GM15510 (cell line): ENCODE data around the gene RABGAP1L.

Experiments
- POLR2A ChIP-seq: IDR thresholded peaks from 3 replicates; pipeline ENCODE4 v1.6.1; 2011; ENCODE audit warnings: borderline replicate concordance; ENCODE audit not compliant: insufficient read length; ENCODE audit errors: extremely low read depth

Gene RABGAP1L

DNA sequence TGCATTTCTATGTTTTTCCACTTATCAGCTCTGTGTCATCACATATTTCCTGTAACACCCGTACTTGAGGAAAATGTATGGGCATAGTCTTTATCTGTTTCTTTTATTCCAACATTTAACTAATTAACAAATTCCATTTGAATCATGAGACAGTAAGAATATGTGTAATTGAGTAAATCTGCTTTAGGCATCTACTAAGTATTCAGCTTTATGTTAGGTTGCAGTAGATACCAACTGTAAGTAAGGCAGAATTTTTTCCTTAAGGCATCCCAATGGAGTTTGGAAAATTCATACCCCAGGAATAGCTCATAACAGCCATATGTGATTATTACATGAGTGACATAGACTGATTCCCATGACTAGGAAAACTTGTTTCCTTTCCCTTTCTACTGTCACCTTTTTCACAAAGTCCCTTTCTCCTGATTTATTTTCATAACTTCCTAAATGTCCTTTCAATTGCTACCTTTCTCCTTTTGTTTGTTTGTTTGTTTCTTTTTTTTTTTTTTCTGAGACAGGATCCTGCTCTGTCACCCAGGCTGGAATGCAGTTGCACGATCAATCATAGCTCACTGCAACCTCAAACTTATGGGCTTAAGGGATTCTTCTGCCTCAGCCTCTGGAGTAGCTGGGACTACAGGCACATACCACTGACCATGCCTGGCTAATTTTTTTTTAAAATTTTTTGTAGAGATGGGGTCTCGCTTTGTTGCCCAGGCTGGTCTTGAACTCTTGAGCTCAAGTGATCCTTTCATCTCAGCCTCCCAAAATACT, 780.6 kb downstream of the RABGAP1L start:
- no peak for TF ChIP-seq POLR2A

DNA sequence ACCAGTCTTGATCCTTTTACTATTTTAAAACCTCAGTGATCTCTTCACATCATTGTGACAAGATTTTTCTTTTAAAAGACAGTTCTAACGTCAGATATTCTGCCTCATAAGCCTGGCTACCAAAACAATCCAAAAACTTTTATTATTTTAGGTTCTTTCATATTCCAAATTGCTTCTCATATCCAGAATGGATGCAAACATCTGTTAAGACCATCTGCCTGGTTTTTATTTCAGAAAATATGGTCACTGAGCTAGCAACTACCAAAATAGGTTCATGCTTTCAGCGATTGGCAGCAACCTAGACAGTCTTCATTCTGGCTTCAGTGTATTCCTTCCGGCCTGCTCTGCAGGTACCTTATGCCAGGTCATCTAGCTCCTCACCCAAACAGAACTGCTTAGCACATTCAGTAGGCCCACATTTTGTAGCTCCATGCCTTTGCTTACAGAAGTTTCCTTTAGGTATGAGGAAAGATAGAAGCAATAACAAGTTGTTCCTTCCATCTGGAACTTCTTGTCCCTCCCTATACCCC, 781.4 kb downstream of the RABGAP1L start:
- TF ChIP-seq POLR2A: no peak

DNA sequence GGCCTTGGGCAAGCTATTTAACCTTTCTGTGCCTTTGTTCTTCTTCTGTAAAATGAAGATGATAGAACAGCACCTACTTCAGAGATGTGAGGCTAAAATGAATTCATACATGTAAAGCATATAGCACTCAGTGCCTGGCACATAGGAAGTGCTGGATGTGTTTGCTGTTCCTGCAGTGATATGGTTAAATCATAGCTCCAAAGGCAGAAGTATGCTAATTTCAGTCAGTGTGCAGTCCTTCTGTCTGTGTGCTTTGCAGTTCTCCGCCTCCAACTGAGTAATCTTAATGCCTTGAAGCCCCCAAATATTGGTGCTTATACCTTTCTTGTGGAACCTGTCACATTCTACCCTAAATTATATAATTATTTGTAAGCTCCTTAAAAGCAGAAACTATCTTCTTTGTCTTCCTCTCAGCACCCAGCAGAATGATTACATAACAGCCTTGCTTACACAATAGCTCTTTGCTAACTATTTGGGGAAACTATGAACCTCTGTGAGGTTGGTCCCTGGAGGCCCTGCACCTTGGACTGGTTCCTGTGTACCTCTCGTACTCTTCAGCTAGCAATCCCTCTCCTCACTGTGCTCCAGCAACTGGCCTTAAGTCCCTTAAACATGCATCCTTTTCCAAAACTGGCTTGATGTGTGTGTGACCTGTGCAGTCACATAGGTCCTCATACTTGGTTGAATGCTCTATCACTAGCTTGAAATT, 783.4 kb downstream of the RABGAP1L start:
- no peak for TF ChIP-seq POLR2A

DNA sequence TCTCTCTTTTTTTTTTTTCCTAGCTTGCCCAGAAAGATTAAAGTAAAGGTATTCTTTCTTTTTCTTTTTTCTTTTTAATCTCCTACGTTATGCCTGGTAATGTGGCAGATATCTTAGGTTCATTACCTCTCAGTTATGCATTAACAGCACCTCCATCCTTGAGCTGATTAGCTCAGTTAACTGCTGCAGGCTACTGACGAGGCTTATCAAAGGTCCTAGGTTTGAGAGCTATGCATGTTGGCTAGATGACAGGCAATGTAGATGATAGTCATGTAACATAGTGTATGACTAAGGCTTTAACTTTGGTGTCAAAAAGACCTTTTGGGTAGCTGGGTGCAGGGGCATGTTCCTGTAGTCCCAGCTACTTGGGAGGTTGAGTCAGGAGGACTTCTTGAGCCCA, 786.7 kb downstream of the RABGAP1L start:
- TF ChIP-seq POLR2A: no peak

DNA sequence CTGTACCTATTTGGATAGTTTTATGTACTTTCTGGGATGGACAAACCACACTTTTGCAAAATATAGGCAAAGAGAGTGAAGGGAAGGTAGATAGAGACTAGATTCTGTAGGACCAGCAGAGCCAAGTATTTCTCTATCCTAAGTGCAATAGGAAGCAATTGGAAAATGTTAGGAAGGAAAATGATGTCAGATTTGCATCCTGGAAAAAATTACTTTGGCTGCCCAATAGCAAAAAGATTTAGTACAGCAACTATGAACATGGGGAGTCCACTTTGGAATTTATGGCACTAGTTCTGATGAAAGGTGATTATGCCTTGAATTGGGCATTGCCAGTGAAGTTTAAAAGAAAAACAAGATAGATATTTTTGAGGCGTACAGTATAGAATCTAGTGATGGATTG, 789.7 kb downstream of the RABGAP1L start:
- TF ChIP-seq POLR2A: no peak

DNA sequence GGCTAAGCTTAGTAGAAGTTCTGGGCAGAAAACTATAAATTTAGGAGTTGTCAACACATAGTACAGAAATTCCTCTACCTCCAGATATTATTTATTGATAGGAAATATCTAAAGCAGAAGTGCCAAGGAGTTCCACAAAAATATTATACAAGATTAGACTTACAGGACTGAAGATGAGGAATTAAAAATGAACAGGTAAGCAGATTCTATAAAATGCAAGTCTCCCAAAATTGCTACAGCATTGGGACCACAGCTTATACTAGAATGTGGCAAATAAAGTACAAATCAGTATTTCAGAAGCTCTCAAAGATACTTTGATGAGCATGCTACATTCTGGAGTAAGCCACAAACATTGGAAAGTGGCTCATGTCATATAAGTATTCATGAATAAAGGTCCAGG, 790.3 kb downstream of the RABGAP1L start:
- no peak for TF ChIP-seq POLR2A

DNA sequence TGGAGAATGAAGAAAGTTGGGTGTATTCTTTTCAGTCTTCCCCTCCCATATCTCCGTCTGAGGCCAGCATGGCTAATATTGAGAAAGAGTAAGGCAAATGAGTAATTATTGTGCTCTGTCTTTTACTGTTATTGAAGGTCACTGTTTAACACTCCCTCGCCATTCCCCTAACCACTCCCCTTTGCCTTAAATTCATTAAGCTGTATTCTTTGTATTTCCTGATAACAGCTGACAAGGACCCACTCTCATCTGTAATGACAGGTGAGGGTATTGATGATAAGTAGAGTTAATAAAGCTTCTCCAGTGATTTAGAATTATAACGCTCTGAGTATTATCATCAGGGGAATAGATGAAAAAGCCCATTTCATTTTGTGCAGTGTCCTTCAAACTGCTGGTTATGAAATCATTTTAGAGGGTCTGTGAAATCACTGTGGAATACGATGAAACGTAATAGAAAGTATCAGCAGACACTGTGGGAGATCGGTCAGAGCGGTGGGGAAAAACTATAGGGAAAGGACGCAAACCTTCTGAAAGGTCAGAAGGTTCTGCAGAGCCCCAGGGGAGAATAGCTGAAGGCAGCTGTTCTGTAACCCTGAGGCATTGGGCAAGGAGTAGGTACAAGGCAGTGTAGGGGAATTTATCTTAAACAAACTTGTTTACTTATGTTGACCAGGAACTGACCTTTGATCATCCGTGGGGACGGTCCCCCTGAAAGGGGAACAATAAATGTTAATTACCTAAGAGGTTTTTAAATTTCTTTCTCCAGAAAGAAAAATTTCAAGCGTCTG, 794.2 kb downstream of the RABGAP1L start:
- no peak for TF ChIP-seq POLR2A

DNA sequence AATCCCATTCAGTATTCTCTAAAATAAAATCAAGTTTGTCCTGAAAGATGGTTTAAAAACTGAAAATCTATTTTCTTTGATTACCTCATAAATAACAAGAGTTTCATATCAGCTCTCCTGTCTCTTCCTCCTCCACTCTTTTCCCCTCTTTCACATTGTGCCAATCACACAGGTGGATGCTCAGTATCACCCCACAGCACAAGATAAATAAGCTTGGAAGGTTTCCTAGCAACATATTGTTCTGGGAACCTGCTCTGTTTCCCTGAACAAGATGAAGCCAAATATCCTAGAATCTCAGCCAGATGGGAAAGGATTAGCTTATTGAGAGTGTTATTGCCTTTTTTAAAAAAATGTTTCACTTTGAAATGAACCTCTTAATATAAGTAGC, 794.7 kb downstream of the RABGAP1L start:
- TF ChIP-seq POLR2A: no peak

DNA sequence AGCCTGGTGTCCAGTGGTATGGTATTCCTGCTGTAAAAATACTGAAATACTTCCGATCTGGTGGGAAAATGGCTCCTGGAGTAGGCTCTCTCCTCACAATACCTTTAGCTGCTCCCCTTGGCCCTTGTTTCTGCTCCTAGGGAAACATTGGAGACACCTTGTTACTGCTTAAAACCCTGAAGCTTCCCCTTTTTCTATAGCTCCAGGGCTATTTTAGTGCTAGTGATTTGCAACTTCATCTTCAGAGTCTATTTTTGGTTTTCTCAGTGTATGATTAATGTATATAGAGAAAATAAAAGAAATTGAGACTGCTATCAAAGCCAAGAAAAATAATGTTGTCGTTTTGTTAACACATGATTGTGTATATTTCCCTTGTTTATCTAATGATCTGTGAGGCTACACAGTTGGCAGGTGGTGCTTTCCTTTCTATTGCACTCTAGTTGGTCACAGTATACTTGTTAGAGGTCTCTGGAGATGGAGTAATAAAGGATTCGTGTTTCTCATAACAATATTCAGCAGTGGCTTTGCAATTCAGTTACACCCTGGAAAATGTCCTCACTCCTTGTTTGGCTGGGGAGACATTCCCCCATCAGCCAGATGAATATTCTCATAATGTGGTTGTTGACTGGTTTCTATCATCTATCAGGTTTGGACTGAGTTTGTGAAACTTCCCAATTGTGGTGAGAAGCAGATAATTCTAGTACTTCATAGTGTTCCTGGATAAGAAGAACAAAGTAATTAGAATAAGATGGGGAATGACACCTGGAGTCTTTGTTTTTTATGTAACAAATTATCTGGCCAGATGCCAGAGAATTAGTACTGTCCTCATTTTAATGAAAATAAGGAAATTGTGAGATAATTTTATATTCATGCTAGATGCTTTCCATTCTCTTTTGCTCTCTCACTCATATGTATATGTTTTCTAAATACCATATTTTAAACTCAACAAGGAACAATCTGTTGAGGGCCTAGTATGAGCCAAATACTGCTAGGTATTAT, 795.6 kb downstream of the RABGAP1L start:
- TF ChIP-seq POLR2A: no peak

DNA sequence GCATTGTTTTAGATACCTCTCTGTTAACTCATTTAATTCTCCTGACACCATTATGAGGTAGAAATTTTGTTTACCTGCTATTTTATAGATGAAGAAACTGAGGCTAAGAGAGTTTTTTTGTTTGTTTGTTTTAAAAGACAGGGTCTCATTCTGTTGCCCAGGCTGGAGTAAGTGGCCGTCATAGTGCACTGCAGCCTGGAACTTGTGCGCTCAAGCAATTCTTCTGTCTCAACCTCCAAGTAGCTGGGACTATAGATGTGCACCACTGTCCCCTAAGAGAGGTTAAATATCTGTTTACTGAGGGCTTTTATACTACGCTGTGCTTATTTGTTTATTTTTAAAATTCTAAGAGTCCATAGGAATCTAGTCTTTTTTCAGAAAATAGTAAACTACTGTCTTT, 796.8 kb downstream of the RABGAP1L start:
- TF ChIP-seq POLR2A: no peak

DNA sequence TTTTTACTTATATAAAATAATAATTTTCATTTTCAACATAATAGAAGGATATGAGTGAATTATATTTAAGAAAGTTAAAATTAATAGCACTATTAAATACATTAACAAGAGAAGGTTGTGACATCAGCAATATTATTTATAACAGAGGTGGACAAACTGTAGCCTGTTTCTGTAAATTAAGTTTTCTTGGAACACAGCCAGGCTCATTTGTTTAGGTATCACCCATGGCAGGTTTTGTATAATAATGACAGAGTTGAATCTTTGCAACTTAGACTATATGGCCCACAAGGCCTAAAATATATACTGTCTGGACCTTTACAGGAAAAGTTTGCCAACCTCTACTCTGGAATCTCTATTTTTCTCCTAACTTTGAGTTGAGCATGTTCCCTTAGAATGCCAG, 797.7 kb downstream of the RABGAP1L start:
- no peak for TF ChIP-seq POLR2A

DNA sequence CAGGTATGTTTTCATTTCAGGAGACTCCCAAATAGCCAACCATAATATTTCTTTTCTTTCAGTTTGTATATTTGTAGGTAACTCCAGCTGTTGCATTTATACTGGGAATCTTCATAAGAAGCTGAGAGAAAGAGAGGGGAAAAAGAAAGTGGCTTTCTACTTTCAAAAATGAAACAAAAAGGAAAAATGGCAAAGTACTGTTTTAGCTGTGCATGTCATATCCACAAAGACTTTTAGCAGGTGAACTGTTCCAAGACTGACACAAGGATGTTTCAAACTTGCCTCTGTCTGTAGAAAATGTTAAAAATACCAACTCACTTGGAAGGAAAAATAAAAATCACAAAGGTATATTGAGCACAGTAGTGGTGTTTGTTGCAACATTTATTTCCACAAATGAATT, 798.5 kb downstream of the RABGAP1L start:
- TF ChIP-seq POLR2A: no peak

DNA sequence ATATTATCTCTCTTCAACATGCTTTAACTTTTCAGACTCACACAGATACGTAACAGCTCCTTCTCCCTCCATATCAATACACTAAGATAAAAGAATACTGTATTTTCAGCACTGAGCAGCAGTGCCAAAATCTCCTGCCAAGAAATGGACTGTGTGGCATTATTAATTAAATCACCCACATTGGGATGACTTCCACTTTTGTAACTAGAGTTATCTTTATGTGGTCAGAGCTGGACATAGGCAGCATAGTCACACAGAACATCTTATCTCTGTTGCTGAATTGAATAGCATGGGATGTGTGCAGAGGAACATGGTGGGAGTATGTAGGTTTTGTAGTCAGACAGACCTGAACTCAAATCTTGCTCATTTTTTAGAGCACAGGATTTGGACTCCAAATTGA, 799.1 kb downstream of the RABGAP1L start:
- TF ChIP-seq POLR2A: no peak

DNA sequence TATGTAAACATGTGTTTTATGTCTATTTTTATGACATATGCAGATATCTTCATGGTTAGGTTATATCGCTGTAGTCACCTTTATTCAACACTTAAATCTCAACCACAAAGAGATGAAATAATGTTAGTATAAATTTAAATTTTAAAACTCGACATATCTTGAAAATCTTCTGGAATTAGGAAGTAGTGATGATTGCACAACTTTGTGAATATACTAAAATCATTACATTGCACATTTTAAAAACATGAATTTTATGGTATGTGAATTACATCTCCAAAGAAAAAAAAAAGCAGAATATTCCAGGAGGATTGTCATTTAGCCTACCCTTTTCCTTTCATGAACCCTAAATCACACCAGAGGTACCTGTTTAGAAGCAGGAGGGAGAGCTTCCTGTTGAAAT, 801.0 kb downstream of the RABGAP1L start:
- TF ChIP-seq POLR2A: no peak
